Measurements from ENCODE around the gene GDNF.
"Not testable (repeated sequence)": the region's sequence is repeated elsewhere in the genome, so short reads cannot be mapped to it uniquely, and the experiment has no call there.

The GDNF gene

GRCh38 chr5:37839407-37840052 lies at the start of gene GDNF:
Gene GDNF (minus strand): TSS chr5:37840041. CDS start chr5:37834796, 5,245 bp downstream.
- no peak for DNase-seq (ENCODE audit: low read depth in 2 of 2)

- no peak for DNase-seq (ENCODE audit: low read depth in 2 of 2)
Observed at GRCh38 chr5:37888476-37888875, 48.6 kb upstream of the GDNF start.

- no peak for DNase-seq (ENCODE audit: low read depth in 2 of 2)
Observed at GRCh38 chr5:37886242-37886905, 46.5 kb upstream of the GDNF start.

- DNase-seq (ENCODE audit: low read depth in 2 of 2): no peak
Observed at GRCh38 chr5:37882636-37883035, 42.8 kb upstream of the GDNF start.

GRCh38 chr5:37881359-37881758 lies 41.5 kb upstream of the GDNF start:
- no peak for DNase-seq (ENCODE audit: low read depth in 2 of 2)

GRCh38 chr5:37876943-37877342 lies 37.1 kb upstream of the GDNF start:
- DNase-seq (ENCODE audit: low read depth in 2 of 2): no peak

GRCh38 chr5:37876245-37876644 lies 36.4 kb upstream of the GDNF start:
- DNase-seq (ENCODE audit: low read depth in 2 of 2): no peak

- DNase-seq (ENCODE audit: low read depth in 2 of 2): no peak
Observed at GRCh38 chr5:37875051-37875787, 35.4 kb upstream of the GDNF start.

- no peak for DNase-seq (ENCODE audit: low read depth in 2 of 2)
Observed at GRCh38 chr5:37873988-37874387, 34.1 kb upstream of the GDNF start.

GRCh38 chr5:37871023-37871815 lies 31.4 kb upstream of the GDNF start:
- no peak for DNase-seq (ENCODE audit: low read depth in 2 of 2)

- DNase-seq (ENCODE audit: low read depth in 2 of 2): no peak
Observed at GRCh38 chr5:37869216-37869615, 29.4 kb upstream of the GDNF start.

GRCh38 chr5:37867654-37868053 lies 27.8 kb upstream of the GDNF start:
- DNase-seq (ENCODE audit: low read depth in 2 of 2): no peak

- DNase-seq (ENCODE audit: low read depth in 2 of 2): not testable (repeated sequence)
Observed at GRCh38 chr5:37862907-37863306, 23.1 kb upstream of the GDNF start.

- DNase-seq (ENCODE audit: low read depth in 2 of 2): no peak
Observed at GRCh38 chr5:37860206-37860605, 20.4 kb upstream of the GDNF start.

- DNase-seq (ENCODE audit: low read depth in 2 of 2): no peak
Observed at GRCh38 chr5:37859805-37860204, 20.0 kb upstream of the GDNF start.

GRCh38 chr5:37858250-37858649 lies 18.4 kb upstream of the GDNF start:
- DNase-seq (ENCODE audit: low read depth in 2 of 2): no peak

- no peak for DNase-seq (ENCODE audit: low read depth in 2 of 2)
Observed at GRCh38 chr5:37857696-37858095, 17.9 kb upstream of the GDNF start.

- DNase-seq (ENCODE audit: low read depth in 2 of 2): no peak
Observed at GRCh38 chr5:37855438-37855837, 15.6 kb upstream of the GDNF start.

GRCh38 chr5:37851305-37851704 lies 11.5 kb upstream of the GDNF start:
- DNase-seq (ENCODE audit: low read depth in 2 of 2): no peak

GRCh38 chr5:37850226-37850865 lies 10.5 kb upstream of the GDNF start:
- DNase-seq (ENCODE audit: low read depth in 2 of 2): no peak

GRCh38 chr5:37849641-37850040 lies 9.8 kb upstream of the GDNF start:
- no peak for DNase-seq (ENCODE audit: low read depth in 2 of 2)

- no peak for DNase-seq (ENCODE audit: low read depth in 2 of 2)
Observed at GRCh38 chr5:37847978-37848425, 8.2 kb upstream of the GDNF start.

Data from stimulated activated CD4-positive, alpha-beta T cell treated with anti-CD3 and anti-CD28 coated beads, Interleukin-4, amount 100 ng/mL, for 48 hours (primary cell).